NCI-H2029 (cell line): ENCODE data around the gene SLX4IP.
A peak's percentile ranks its signal among the peaks of the same experiment; 100 is the strongest.
"Not testable (repeated sequence)": the region's sequence is repeated elsewhere in the genome, so short reads cannot be mapped to it uniquely, and the experiment has no call there.

Experiments
- DNase-seq: peaks from one replicate; lab custom pipeline; 2025; lab: John Stamatoyannopoulos, UW

SLX4IP gene

GRCh38 chr20:10434832-10435812, at the start of gene SLX4IP:
TSS of gene SLX4IP (plus strand) at chr20:10435305. CDS start at chr20:10458205, 22,900 bp downstream.
- peak; percentile 97 for DNase-seq

- DNase-seq = no peak
Measured at GRCh38 chr20:10385850-10386544, 49.1 kb upstream of the SLX4IP start.

GRCh38 chr20:10387686-10388085, 47.4 kb upstream of the SLX4IP start:
- DNase-seq = no peak

DNA sequence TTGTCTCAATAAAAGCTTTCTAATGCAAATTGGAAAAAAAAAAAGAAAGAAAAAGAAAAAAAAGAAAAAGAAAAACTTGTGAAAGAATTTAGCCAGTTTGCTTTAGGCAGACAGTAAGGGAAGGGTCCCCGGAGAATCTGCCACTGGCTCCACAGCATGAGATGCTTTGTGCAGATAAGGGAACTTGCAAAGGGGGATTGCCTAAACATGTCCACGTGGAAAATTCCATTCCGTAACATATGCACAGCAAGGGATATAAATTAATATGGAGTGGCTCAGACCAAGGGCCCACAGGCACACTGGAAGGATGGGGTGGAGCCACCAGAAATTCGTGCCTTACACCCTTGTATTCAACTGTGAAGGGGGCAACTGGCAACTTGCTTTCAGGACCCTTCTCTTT, 46.5 kb upstream of the SLX4IP start:
- no peak for DNase-seq

DNA sequence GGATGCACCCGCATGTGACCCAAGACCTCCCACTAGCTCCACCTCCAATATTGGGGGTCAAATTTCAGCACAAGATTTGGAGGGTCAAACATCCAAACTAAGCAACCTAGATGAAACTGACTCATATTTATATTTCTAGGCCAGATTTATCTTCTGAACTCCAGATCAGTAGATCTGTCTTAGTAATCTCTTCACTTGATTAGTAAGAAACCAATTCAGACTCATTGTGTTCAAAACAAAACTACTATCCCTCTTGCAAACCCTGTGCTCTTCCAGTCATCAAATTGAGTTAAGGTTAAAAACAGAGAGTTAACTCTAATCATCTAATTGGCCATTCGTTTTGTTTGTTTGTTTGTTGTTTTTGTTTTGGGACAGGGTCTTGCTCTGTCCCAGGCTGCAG, 44.4 kb upstream of the SLX4IP start:
- no peak for DNase-seq

- not testable (repeated sequence) for DNase-seq
Measured at GRCh38 chr20:10394752-10395151, 40.4 kb upstream of the SLX4IP start.

GRCh38 chr20:10398834-10399369, 36.2 kb upstream of the SLX4IP start:
- DNase-seq = no peak

- no peak for DNase-seq
Measured at GRCh38 chr20:10402938-10403608, 32.0 kb upstream of the SLX4IP start.

DNA sequence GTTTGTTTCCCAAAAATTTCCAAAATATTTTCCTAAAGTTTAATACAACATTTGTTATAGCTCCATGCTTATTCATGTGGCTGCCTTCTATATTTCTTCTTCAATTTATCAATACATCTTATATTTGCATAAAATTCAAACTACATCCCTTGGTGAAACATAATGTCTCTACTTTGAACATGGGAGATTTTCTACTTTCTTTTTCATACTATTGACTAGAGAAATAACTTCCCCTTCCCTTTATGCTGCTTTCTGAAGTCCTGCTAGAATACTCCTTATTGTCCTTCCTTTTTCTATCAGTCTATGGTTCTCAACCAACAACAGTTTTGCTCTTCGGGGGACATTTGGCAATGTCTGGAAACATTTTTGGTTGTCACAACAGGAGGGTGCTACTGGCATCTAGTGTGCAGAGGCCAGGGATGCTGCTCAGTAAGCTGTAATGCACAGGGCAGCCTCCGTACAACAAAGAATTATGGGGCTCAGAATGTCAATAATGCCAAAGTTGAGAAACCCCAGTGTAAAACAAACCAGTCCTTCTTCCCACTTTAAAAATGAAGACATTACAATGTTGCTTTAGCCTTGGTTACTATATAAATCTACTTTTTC, 31.0 kb upstream of the SLX4IP start:
- no peak for DNase-seq

- no peak for DNase-seq
Measured at GRCh38 chr20:10404959-10405530, 30.1 kb upstream of the SLX4IP start.

- no peak for DNase-seq
Measured at GRCh38 chr20:10408108-10408813, 26.8 kb upstream of the SLX4IP start.

DNA sequence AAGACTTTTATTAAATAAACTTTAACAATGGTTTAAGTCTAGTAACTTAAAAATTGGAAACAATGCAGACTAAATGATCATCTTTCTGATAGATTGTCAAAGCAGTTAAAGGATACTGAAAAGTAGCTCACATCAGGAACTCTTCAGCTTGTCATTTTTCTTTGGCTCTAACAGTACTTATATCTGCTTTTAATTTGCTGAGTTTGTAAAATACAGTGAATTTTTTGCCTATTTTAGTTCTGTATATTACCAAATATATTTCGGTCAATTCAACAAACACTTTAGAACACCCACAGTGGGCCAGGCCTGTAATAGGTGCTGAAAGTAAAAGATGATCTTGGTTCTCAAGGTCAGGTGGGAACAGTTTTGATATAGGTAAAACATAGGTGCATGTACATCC, 23.4 kb upstream of the SLX4IP start:
- DNase-seq = no peak

GRCh38 chr20:10412591-10413408, 22.3 kb upstream of the SLX4IP start:
- no peak for DNase-seq

GRCh38 chr20:10415013-10415650, 20.0 kb upstream of the SLX4IP start:
- DNase-seq = no peak

- DNase-seq = not testable (repeated sequence)
Measured at GRCh38 chr20:10417218-10417617, 17.9 kb upstream of the SLX4IP start.

GRCh38 chr20:10419550-10420133, 15.5 kb upstream of the SLX4IP start:
- no peak for DNase-seq

DNA sequence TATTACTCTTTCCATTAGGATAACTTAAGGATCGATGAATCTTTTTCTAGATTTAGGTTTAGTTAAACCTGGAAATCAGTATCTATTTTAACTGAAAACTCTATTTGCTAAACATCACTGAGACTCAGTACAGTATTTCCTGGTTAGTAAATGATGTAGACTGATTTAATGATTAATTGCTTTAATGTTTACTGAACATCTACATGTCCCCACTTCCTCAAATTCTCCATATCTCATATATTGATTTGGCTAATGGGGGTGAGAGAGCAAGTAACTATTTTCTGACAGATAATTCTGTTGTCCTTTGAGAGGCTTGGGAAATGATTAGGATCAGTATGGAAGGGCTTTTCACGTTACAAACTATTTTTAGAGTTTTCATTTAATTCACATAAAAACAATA, 11.4 kb upstream of the SLX4IP start:
- DNase-seq = no peak

DNA sequence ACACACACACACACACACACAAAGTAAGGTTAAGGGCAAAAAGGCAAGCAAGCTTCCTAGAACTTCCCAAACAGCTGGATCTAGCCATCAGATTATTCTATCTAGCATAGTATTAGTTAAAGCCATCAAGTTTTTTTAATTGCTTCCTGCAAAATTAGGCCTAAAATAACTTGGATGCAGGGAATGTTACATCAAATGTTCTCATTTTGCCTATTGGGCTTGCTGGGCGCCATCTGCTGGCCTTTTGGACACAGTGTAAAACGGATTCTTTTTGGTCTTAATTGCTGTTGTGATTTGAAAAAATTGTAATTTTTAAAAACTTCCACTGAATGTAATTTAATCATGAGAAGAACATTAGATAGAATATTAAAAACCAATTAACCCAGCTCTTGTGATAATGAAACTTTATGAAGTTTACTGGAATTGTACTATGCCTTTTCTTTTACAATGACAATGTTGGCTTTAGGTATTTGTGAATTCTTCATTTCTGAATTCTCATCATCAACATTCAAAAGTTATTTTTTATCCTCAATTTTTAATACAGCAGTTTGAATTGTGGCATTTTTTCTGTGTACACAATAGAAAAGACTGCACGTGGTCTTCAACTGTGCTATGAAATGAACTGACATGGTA, 7.9 kb upstream of the SLX4IP start:
- DNase-seq = peak; percentile 36

- no peak for DNase-seq
Measured at GRCh38 chr20:10428008-10428407, 7.1 kb upstream of the SLX4IP start.
